ENCODE results near the gene DGKG.
A peak's percentile ranks its signal among the peaks of the same experiment; 100 is the strongest.

Gene DGKG

GRCh38 chr3:186361762-186362536 is at the start of gene DGKG:
DGKG (minus strand) TSS chr3:186362234; CDS start chr3:186320459, 41,775 bp downstream.
- H3K4me1 ChIP-seq (ENCODE audit: control insufficient read depth, insufficient read depth, low read length), result peaks cover 8% of the 10 kb centered on the region; the same call in 1 of the 2 replicates
- H3K36me3 ChIP-seq (ENCODE audit: control insufficient read depth, insufficient read depth, low read length), result no peaks in the 10 kb centered on the region
- H3K9me3 ChIP-seq (ENCODE audit: control insufficient read depth, insufficient read depth, low read length), result no peaks in the 10 kb centered on the region
- peaks cover 72% of the 10 kb centered on the region for H3K27me3 ChIP-seq (ENCODE audit: control insufficient read depth, insufficient read depth, low read length)
- peak within 1 kb of the TSS; percentile 69 for H3K4me3 ChIP-seq (ENCODE audit: low read depth, low read length)
- H3K27ac ChIP-seq (ENCODE audit: low read depth, low read length), result no peak within 1 kb of the TSS
- no peak within 1 kb of the TSS for H3K9ac ChIP-seq (ENCODE audit: low read depth, low read length)

DNA sequence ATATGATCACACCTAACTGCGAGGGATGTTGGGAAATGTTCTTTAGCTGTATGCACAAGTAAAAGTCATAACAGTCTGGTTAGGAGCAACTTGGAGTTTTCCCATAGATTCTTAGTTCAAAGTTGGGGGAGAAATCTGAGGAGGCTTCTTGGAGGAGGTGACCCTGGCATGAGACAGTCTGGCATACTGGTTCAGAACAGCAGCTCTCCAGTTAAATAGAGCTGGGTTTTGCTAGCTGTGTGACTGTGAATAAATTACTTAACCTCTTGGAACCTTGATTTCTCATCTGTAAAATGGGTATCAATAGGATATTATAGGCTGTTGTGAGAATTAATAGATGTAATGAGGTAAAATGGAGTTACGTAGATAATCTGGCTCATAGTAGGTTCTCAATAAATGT is 49.1 kb upstream of the DGKG start:
- Histone ChIP-seq H3K4me3 (ENCODE audit: low read depth, low read length) (no peak overlapping the region), H3K4me1 (ENCODE audit: control insufficient read depth, insufficient read depth, low read length) (peaks cover 15% of the 10 kb centered on the region), H3K27ac (ENCODE audit: low read depth, low read length) (no peak overlapping the region), H3K9me3 (ENCODE audit: control insufficient read depth, insufficient read depth, low read length) (no peaks in the 10 kb centered on the region), H3K9ac (ENCODE audit: low read depth, low read length) (no peak overlapping the region), H3K27me3 (ENCODE audit: control insufficient read depth, insufficient read depth, low read length) (peaks cover 10% of the 10 kb centered on the region; the same call in 1 of the 2 replicates), H3K36me3 (ENCODE audit: control insufficient read depth, insufficient read depth, low read length) (no peaks in the 10 kb centered on the region)

- Histone ChIP-seq H3K9ac (ENCODE audit: low read depth, low read length) (no peak overlapping the region), H3K9me3 (ENCODE audit: control insufficient read depth, insufficient read depth, low read length) (no peaks in the 10 kb centered on the region), H3K4me1 (ENCODE audit: control insufficient read depth, insufficient read depth, low read length) (no peaks in the 10 kb centered on the region), H3K4me3 (ENCODE audit: low read depth, low read length) (no peak overlapping the region), H3K27me3 (ENCODE audit: control insufficient read depth, insufficient read depth, low read length) (no peaks in the 10 kb centered on the region), H3K36me3 (ENCODE audit: control insufficient read depth, insufficient read depth, low read length) (no peaks in the 10 kb centered on the region), H3K27ac (ENCODE audit: low read depth, low read length) (no peak overlapping the region)
These were observed 44.9 kb upstream of the DGKG start for GRCh38 chr3:186406669-186407635.

GRCh38 chr3:186401556-186401955 is 39.5 kb upstream of the DGKG start:
- H3K9me3 ChIP-seq (ENCODE audit: control insufficient read depth, insufficient read depth, low read length), result no peaks in the 10 kb centered on the region
- no peaks in the 10 kb centered on the region for H3K36me3 ChIP-seq (ENCODE audit: control insufficient read depth, insufficient read depth, low read length)
- no peak overlapping the region for H3K27ac ChIP-seq (ENCODE audit: low read depth, low read length)
- no peaks in the 10 kb centered on the region for H3K27me3 ChIP-seq (ENCODE audit: control insufficient read depth, insufficient read depth, low read length)
- H3K4me1 ChIP-seq (ENCODE audit: control insufficient read depth, insufficient read depth, low read length), result no peaks in the 10 kb centered on the region
- no peak overlapping the region for H3K4me3 ChIP-seq (ENCODE audit: low read depth, low read length)
- H3K9ac ChIP-seq (ENCODE audit: low read depth, low read length), result no peak overlapping the region

GRCh38 chr3:186400662-186401061 is 38.6 kb upstream of the DGKG start:
- Histone ChIP-seq H3K4me3 (ENCODE audit: low read depth, low read length) (no peak overlapping the region), H3K36me3 (ENCODE audit: control insufficient read depth, insufficient read depth, low read length) (no peaks in the 10 kb centered on the region)

DNA sequence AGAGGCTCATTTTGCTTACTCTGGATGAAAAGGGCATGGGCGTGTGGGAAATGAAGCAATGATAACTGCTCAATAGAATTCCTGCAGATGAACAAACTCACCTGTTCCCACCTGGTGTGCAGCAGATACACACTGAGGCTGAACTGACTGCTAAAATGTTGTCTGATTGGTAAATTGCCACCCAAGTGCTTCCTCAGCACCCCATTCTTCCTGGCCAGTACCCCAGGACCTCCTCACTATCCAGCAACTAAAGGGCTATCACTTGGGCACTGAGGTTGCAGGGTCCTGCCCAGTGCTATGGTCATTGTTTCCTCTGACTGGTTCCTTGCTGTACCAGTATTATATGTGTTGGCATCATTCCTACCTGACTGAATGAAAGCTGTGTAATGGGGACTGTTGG is 38.0 kb upstream of the DGKG start:
- H3K4me1 ChIP-seq (ENCODE audit: control insufficient read depth, insufficient read depth, low read length), result no peaks in the 10 kb centered on the region

More at GRCh38 chr3:186400662-186401061, 38.6 kb upstream of the DGKG start:
- H3K27me3 ChIP-seq (ENCODE audit: control insufficient read depth, insufficient read depth, low read length), result no peaks in the 10 kb centered on the region
- no peaks in the 10 kb centered on the region for H3K4me1 ChIP-seq (ENCODE audit: control insufficient read depth, insufficient read depth, low read length)
- no peaks in the 10 kb centered on the region for H3K9me3 ChIP-seq (ENCODE audit: control insufficient read depth, insufficient read depth, low read length)
- H3K27ac ChIP-seq (ENCODE audit: low read depth, low read length), result no peak overlapping the region
- no peak overlapping the region for H3K9ac ChIP-seq (ENCODE audit: low read depth, low read length)

GRCh38 chr3:186394566-186395217 is 32.7 kb upstream of the DGKG start:
- Histone ChIP-seq H3K36me3 (ENCODE audit: control insufficient read depth, insufficient read depth, low read length) (no peaks in the 10 kb centered on the region), H3K27me3 (ENCODE audit: control insufficient read depth, insufficient read depth, low read length) (no peaks in the 10 kb centered on the region), H3K9me3 (ENCODE audit: control insufficient read depth, insufficient read depth, low read length) (no peaks in the 10 kb centered on the region), H3K9ac (ENCODE audit: low read depth, low read length) (no peak overlapping the region), H3K4me3 (ENCODE audit: low read depth, low read length) (no peak overlapping the region), H3K4me1 (ENCODE audit: control insufficient read depth, insufficient read depth, low read length) (no peaks in the 10 kb centered on the region), H3K27ac (ENCODE audit: low read depth, low read length) (no peak overlapping the region)

More for the DNA sequence above, 38.0 kb upstream of the DGKG start:
- Histone ChIP-seq H3K27me3 (ENCODE audit: control insufficient read depth, insufficient read depth, low read length) (no peaks in the 10 kb centered on the region), H3K4me3 (ENCODE audit: low read depth, low read length) (no peak overlapping the region), H3K36me3 (ENCODE audit: control insufficient read depth, insufficient read depth, low read length) (no peaks in the 10 kb centered on the region), H3K9ac (ENCODE audit: low read depth, low read length) (no peak overlapping the region), H3K9me3 (ENCODE audit: control insufficient read depth, insufficient read depth, low read length) (no peaks in the 10 kb centered on the region), H3K27ac (ENCODE audit: low read depth, low read length) (no peak overlapping the region)

- no peaks in the 10 kb centered on the region for H3K27me3 ChIP-seq (ENCODE audit: control insufficient read depth, insufficient read depth, low read length)
- H3K4me1 ChIP-seq (ENCODE audit: control insufficient read depth, insufficient read depth, low read length), result peaks cover 12% of the 10 kb centered on the region
- H3K36me3 ChIP-seq (ENCODE audit: control insufficient read depth, insufficient read depth, low read length), result no peaks in the 10 kb centered on the region
- no peaks in the 10 kb centered on the region for H3K9me3 ChIP-seq (ENCODE audit: control insufficient read depth, insufficient read depth, low read length)
- H3K4me3 ChIP-seq (ENCODE audit: low read depth, low read length), result no peak overlapping the region
- H3K9ac ChIP-seq (ENCODE audit: low read depth, low read length), result no peak overlapping the region
- no peak overlapping the region for H3K27ac ChIP-seq (ENCODE audit: low read depth, low read length)
These were observed 25.0 kb upstream of the DGKG start for GRCh38 chr3:186386883-186387560.

GRCh38 chr3:186385856-186386602 is 24.0 kb upstream of the DGKG start:
- H3K4me1 ChIP-seq (ENCODE audit: control insufficient read depth, insufficient read depth, low read length), result peaks cover 12% of the 10 kb centered on the region
- H3K27ac ChIP-seq (ENCODE audit: low read depth, low read length), result no peak overlapping the region
- H3K36me3 ChIP-seq (ENCODE audit: control insufficient read depth, insufficient read depth, low read length), result no peaks in the 10 kb centered on the region
- H3K27me3 ChIP-seq (ENCODE audit: control insufficient read depth, insufficient read depth, low read length), result no peaks in the 10 kb centered on the region
- H3K9ac ChIP-seq (ENCODE audit: low read depth, low read length), result no peak overlapping the region
- no peak overlapping the region for H3K4me3 ChIP-seq (ENCODE audit: low read depth, low read length)
- no peaks in the 10 kb centered on the region for H3K9me3 ChIP-seq (ENCODE audit: control insufficient read depth, insufficient read depth, low read length)
